ENCODE data around the gene IER5. TPM values are rescaled to one million over a fixed set of nuclear protein-coding genes. Genes with fewer than 3 reads are reported as not detected.

The IER5 gene
- total and polyA plus RNA-seq, 2 of the 13 experiments (the other 11 are each of a cell fraction or from before 2014, with no cell fraction given) = 2.5 to 3.5 TPM

GRCh38 chr1:181083842-181084605, 4.5 kb upstream of the IER5 start (continued):
- TF ChIP-seq ARID5B (CRISPR knock-in tag; IDR thresholded peaks at IDR 0.05) (0 out of 2 replicates have a peak, but pooled peaks have one; percentile 31), CTCF (CRISPR knock-in tag; IDR thresholded peaks at IDR 0.05) (peak; percentile 86), ZNF724P (CRISPR knock-in tag; IDR thresholded peaks at IDR 0.05; ENCODE audit: borderline replicate concordance) (no peak), FOXA1 (IDR thresholded peaks at IDR 0.05) (no peak), FOXA1 (CRISPR knock-in tag; IDR thresholded peaks at IDR 0.05) (peak; percentile 18; the same call in 1 of the 2 replicates), POGZ (CRISPR knock-in tag; IDR thresholded peaks at IDR 0.05) (0 out of 2 replicates have a peak, but pooled peaks have one; percentile 31), GFI1 (CRISPR knock-in tag; IDR thresholded peaks at IDR 0.05; ENCODE audit: borderline replicate concordance) (0 out of 2 replicates have a peak, but pooled peaks have one; percentile 34)
